HL-60/S4 treated with phorbol 12-myristate 13-acetate at 8.2 ng/mL for 4 days and 3 days (cell line): ENCODE results near the gene IL27RA.
"Not testable (repeated sequence)": the region's sequence is repeated elsewhere in the genome, so short reads cannot be mapped to it uniquely, and the experiment has no call there.

ENCODE experiments used
- in situ Hi-C: fragments of 300-500 bp; cut with MboI; formaldehyde crosslinking; loops from 2 replicates; pipeline ENCODE4 v1.15.0; 2022; ENCODE audit warnings: low sequenced_read_pairs

The IL27RA gene

GRCh38 chr19:13998426-13998825, 33.1 kb upstream of the IL27RA start:
- in situ Hi-C loops: no loop called here

DNA sequence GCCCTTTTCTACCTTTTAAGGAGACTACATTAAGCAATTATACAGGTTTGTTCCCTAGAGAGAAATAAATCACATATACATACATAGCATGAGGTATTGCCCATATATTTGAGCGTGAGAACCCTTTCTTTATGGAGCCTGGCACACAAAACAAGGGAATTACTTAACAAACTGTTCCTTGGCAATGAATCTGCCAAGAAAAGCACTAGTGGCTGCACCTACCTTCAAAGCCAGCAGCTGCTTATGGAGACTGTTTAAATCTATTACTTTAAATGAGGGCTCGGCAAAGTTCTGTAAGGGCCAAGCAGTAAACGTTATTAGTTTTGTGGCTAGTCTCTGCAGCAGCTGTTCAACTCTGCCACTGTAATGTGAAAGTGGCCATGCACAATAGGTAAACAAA, 32.5 kb upstream of the IL27RA start:
- in situ Hi-C loops: no loop called here

- in situ Hi-C loops: no loop called here
Measured at GRCh38 chr19:14000691-14001375, 30.7 kb upstream of the IL27RA start.

DNA sequence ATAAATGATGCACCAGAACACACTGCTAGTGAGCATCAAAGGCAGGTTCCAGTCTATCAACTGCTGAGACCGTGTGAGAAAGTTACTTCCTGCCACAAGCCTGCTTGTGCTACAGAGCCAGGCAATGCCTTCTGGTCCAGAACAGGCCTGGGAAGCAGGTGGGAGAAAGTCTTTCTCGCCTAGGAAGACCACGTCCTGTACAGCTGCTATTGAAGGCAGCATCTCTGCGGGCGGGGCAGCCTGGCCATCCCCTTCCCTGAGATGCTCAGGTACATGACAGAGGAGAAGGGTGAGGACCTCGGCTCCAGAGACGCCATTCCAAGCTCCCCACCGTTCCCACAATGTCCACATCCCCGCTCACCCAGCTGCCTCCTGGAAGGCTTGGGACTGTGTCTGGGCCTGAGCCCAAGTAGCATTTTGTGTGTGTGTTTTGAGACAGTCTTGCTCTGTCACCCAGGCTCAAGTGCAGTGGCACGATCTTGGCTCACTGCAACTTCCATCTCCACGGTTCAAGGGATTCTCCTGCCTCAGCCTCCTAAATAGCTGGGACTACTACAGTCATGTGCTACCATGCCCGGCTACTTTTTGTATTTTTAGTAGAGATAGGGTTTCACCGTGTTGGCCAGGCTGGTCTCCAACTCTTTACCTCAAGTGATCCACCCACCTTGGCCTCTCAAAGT, 28.9 kb upstream of the IL27RA start:
- in situ Hi-C loops: no loop called here

DNA sequence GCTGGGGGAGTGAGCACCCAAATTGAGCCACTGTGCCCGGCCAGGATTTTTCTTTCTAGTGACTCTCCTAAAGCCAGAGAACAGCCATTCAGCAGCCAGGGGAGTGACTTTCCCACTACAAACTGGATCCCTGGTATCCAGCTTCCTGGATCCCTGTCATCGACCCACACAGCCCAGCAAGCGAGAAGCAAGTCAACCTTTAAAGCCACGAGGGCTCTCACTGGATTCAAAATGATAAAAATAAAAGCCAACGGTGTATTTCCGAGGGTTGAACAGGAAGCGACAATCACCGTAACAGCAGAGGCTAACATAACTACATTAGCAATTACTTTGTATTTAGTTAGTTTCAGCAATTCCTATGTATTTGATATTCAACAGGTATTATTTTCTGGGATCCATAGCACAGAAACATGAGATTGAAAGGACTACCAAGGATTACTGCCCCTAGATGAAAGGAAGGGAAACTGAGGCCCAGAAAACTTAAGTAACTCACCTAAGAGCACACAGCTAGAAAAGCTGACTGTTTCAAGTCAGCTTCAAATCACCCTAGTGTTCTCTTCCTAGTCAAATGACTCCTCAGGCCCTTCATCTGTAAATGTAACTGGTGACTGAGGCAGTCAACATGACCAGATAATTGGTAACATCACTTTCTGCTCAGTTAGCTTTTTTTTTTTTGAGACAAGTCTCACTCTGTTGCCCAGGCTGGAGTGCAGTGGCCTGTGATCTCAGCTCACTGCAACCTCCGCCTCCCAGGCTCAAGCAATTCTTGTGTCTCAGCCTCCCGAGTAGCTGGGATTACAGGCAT, 28.1 kb upstream of the IL27RA start:
- in situ Hi-C loops: no loop called here

- in situ Hi-C loops: no loop called here
Measured at GRCh38 chr19:14004619-14005348, 26.8 kb upstream of the IL27RA start.

DNA sequence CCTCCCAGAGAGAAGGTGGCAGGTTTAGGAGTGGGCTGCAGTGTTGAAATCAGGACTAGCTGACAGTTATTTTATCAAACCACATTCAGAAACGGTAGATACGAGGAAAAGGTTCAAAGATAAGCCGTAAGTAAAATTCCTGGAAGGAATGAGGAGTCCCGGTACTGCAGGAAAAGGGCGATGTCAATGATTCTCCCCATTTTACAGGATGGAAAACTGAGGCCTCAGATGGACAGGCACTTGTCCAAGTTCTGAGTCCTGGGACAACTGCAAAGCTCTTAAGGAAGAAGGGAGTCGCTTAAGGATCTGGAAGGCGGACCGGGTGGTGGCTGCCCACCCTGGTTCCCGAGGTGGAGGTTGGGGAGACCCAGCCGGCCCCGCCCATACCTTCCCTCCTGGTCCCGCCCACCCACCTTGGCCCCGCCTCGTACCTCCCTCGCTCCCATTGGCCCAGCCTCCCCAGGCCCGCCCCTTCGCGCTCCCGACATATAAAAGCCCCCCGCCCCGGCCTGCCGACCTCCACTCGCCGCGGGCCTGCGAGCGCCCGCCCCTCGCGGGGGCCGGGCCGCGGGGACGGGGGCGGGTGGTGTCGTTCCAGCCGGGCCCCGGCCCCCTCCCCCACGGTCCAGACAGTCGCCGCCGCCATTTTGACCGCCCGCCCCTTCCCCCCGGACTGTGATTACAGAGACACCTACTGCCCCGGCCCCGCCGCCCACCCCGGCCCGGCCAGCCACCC, 26.0 kb upstream of the IL27RA start:
- in situ Hi-C loops: no loop called here

GRCh38 chr19:14006085-14006765, 25.3 kb upstream of the IL27RA start, which contains the start of gene RFX1:
Gene RFX1 (minus strand): TSS chr19:14006320. CDS start chr19:13993843, 12,477 bp downstream.
- in situ Hi-C loops: no loop called here

- in situ Hi-C loops: no loop called here
Measured at GRCh38 chr19:14006766-14007562, 24.6 kb upstream of the IL27RA start.

DNA sequence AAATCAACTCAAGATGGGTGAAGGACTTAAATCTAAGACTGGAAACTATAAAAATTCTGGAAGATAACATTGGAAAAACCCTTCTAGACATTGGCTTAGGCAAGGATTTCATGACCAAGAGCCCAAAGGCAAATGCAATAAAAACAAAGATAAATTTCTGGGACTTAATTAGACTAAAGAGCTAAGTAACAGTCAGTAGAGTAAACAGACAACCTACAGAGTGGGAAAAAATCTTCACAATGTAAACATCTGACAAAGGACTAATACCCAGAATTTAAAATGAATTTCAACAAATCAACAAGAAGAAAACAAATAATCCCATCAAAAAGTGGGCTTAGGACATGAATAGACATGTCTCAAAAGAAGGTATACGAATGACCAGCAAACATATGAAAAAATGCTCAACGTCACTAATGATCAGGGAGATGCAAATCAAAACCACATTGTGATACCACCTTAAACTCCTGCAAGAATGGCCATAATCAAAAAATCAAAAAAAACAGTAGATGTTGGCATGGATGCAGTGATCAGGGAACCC, 19.1 kb upstream of the IL27RA start:
- in situ Hi-C loops: no loop called here

GRCh38 chr19:14015524-14016035, 16.0 kb upstream of the IL27RA start:
- in situ Hi-C loops: no loop called here

DNA sequence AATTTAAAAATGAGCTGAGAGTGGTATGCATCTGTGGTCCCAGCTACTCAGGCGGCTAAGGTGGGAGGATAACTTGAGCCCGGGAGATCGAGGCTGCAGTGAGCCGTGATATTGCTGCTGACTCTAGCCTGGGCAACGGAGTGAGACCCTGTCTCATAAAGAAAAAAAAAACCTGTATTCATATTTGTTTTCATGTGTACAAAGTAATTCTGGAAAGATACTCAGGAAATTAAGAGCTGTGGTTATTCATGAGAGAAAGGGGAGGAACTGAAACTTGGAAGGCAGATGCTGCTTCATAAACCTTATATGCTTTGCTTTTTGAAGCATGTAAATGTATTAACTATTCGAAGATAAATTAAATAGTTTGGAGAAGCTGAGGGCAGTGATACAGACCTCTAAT, 12.5 kb upstream of the IL27RA start:
- in situ Hi-C loops: no loop called here

- in situ Hi-C loops: not testable (repeated sequence)
Measured at GRCh38 chr19:14019739-14020138, 11.8 kb upstream of the IL27RA start.

GRCh38 chr19:14021474-14021873, 10.1 kb upstream of the IL27RA start:
- in situ Hi-C loops: no loop called here

GRCh38 chr19:14022469-14022868, 9.1 kb upstream of the IL27RA start:
- in situ Hi-C loops: no loop called here

GRCh38 chr19:14023404-14024235, 7.9 kb upstream of the IL27RA start:
- in situ Hi-C loops: no loop called here

GRCh38 chr19:14026652-14027192, 4.8 kb upstream of the IL27RA start:
- in situ Hi-C loops: not testable (repeated sequence)
